NCI-H2227 (cell line): ENCODE measurements around the gene EGR2.

ENCODE experiments used
- DNase-seq: peaks from one replicate; lab custom pipeline; 2025; ENCODE audit not compliant: unreplicated experiment; lab: John Stamatoyannopoulos, UW

EGR2 gene

DNA sequence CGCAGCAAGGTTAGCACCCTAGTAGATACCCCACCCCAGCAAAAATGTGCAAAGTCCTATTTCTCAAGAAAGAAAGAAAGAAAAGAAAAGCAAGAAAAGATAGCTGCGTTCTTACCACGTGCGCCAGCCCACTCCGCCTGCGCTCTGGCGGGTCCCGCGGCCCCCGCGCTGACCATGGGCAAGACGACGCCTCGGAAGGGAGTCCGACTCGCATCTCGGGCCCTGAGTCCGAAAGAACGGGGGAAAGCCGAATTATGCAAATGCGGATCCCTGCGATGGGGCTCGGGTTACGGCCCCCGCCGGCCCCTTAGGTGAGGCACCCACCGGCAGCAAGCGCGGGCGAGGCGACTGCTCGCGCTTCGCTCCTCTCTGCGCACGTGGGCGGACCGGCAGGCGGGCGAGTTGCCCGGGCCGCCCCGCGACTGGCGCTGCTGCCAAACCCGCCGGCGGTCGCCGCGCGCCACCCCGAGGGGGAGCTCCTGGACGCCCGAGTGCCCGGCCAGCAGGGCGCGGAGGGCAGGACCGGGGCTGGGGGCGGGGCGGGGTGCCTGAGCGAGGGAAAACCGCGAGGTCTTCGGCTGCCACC, 2.4 kb upstream of the EGR2 start:
- DNase-seq, result no peak

DNA sequence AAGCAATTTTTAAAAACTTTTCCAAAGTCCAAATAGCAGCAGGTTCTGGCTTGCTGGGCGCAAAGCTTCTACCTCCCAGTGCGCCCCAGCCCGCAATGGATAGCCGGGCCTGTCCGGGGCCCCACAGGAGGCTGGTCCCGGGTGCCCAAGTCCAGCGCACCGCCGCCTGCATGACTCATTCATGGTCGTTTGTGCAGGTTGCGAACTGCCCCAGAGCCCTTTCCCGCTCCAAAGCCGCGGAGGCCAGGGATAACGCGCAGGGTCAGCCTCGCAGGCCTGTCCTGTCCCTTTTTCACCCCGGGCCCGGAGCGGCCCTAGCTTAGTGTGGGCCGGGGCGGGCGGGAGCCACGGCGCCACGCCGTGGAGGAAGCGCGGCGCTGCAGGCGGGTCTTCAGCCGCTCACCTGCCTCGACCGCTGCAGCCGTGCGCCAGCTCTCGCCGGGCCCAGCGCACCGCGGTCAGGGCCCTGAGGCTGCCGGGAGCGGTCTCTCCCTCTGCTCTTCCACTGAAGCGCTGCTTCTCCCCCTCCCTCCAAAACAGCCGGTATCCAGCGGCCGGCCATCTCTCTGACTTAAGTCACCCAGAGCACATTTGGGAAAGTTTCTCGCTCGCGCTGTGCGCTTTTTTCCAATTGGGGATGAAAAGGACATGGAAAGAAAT, 1.7 kb upstream of the EGR2 start:
- peak; percentile 58 for DNase-seq

DNA sequence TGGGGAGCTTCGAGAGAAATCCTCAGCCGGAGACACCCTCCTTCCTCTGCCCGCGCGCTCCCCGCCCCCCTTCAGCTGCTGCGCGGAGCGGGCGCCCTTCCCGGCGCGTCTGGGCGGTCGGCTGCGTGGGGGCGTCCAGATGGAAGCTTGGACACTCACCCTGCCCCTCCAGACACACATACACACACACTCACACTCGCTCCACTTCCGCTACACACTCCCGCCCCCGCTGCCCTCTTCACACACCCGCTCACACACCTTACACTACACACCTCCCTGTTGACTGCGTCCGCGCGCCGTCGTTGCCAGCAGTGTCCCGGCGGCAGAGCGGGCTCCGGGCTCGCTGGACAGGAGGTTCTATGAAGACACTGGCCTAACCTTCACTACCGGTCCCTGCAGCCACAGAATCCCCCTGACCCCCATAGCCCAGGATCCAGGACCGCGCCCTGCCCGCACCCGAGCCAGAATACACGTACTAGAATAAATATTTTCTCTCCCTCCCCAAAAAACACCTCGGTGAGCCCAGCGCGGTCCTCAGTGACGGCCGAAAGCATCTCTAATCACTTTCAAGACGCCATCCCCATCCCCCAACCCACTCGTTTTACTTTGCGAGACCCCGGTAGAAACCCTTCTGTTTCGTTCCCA, 1.1 kb upstream of the EGR2 start:
- no peak for DNase-seq

DNA sequence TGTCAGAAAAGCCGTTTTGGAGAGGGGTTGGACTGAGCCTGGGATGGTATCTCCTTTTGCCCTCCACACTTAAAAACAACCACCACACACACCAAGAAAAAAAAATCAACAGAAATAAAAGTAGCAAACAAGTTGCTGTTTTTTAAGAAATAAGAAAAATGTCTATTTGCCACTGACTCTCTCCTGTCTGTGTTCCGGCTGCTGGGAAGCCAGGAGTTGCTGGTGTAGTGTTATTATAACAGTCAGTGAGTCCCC, 163 bp downstream of the EGR2 start:
- no peak for DNase-seq

DNA sequence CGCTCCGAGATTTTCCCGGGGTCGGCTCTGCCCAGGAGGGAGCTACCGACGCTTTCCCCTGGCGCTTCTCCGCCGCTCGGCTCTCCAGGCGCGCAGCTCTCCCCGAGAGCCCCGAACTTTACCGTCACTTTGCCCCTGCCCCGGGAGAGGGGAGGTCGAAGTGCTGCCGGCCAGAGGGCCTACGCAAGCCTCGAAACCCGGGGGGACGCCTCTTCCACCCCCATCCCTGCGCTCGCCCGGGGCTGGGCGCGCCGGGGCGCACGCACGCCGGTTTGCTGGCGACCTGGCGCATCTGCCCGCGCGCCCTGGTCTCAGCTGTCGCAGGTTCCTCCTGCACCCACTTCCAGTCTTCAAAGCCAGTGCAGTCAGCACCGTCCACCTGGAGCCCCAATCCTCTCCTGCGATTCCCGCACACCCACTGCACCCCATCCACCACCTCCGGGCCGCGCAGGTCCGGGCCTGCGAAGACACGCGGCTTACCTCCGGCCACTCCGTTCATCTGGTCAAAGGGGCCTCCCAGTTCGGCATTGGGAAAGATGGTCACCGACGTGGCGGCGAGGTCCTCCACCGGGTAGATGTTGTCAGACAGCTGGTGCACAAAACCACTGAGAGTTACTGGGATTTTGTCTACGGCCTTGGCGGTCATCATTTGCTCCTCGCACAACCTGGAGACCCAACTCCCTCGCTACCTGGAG, 638 bp downstream of the EGR2 start:
- DNase-seq, result no peak

DNA sequence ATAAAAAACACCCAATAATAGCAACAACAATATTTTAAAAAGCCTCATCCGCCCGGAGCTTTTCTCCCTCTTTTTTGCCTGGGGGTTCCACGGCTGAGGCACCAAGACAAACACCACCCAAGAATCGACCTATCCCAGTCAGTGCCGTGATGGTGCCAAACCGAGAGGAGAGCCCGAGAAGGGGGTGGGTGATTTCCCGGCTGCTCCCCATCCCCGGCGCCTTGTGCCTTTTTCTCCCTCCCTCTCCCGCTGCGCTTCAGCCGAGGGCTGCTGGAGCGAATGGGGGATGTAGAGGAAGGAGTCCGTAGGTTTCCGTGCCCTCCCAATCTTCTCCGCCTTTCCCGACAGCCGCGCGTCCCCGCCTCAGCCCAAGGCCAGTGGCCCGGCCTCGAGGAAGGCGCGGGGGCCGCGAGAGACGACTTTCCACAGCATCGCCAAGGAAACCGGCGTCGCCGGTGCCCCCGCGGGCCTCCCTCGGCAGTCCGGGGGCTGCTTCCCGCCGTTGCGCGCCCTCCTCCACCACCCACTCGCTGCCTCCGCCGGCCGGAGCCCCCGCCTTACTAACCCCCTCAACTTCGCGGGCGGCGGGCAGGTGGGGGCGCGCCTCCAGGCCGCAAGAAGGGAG, 1.3 kb downstream of the EGR2 start:
- no peak for DNase-seq

DNA sequence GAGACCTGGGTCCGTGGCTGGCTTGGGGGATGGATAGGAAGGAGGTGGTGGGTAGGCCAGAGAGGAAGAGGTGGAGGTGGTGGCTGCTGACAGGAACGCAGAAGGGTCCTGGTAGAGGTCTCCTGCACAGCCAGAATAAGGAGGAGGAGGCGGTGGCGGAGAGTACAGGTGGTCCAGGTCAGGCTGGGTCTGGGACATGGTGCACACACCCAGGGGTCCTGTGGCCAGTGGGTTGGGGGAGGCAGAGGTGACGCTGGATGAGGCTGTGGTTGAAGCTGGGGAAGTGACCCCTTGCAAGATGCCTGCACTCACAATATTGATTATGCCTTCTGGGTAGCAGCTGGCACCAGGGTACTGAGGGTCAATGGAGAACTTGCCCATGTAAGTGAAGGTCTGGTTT, 2.2 kb downstream of the EGR2 start:
- no peak for DNase-seq

DNA sequence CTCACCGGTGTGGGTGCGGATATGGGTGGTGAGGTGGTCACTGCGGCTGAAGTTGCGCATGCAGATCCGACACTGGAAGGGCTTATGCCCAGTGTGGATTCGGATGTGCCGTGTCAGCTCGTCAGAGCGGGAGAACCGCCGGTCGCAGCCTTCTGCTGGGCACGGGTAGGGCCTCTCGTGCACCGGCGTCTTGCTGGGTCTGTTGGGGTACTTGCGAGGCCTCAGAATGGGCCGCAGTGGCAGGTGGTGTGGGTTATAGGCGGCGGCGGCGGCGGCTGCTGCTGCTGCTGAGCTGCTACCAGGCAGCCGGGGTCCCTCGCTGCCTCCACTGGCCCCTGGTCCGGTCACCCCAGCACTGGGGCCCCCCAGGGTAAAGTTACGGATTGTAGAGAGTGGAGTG, 2.7 kb downstream of the EGR2 start:
- DNase-seq, result no peak

DNA sequence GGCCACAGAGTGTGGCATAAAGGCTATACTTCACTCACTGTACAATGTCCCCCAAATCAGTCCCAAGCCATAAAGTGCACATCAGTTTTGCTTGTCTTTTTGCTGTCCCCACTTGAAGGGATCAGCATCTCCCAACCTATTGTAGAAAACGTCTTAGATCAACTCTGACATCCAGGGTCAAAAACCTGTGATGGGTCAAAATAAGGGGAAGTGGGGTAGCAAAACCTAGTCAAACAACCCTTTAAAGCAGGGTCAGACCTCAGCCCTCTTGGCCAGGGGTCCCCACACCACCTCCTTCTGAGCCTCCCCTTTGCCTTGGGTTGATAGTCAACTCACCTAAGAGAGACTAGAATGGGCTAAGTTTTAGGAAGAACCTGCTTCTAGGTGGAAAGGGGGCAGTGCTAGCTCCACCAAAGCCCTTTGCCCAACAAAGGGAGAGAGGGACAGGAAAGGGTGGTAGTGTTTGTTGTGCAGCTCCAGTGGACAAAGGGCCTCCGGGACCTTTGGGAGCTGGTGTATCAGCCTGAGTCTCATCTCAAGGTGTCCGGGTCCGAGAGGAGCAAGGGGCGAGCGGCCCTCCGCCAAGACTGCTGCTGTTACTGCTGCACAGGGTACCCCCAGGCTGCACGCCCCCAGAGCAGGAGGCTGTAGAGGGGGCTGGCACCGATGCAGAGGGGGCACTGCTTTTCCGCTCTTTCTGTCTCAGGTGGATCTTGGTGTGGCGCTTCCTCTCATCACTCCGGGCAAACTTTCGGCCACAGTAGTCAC, 3.3 kb downstream of the EGR2 start:
- DNase-seq, result no peak

DNA sequence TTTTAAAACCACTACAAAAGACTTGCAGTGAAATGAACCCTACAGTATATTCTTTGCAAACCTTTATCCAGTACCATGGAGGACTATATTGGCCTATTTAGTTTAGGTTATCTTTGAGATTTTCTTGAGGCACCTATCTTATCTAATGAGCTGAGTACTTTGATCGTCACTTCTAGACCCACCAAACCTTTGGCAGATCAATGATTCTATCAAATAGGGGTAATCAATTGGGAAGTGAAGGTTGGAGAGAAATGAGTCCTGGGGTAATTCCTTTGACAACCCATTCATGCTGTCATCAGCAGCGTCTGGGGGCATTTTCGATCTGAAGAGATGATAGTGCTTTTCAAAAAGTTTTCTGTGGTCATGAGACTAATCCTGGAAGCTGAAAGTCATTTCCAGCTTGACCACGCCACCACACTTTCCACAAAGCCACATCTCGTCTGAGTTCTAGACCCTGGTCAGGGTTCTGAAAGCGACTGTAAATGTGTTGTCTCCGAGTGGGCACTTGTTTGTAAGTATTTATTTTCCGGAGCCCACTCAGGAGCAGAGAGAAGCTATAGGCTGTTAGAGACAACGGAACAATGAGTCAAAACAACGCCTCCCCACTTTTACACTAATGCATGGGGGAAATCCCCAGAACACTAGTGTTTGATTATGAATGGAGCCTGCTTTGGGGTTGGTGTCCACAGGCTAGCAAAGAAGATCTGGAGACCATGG, 4.8 kb downstream of the EGR2 start:
- no peak for DNase-seq

DNA sequence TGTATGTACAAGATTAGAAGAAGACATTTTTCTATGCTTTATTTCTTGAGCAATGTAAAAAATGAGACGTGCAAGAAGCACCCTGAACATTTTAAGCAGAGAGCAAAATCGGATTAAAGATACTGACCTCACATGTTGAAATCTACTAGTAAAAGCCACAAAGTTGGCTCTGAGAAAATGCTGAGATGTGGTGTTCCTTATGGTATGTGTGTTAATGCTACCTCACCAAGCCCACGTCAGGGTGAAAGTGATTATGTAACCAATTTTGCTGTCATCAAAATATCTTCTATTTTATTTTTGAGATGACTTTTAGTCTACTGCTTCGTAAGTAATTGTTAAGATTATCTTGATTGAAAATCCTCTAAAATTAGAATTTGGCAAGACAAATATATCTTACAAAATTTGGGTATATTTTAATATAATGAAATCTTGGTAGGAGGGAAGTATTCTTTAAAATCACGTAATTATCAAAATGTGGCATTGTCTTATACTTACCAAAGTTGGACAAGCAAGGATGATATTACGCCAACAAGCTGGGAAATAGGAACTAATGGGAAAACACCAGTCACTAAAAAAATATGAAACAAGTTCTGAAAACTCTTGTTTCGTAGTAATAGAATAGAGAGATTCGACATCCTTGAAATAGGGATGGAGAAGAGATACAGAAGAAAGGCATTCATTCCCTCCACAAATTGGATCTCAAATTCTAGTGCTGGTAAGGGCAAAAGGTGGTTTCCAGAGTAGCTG, 5.8 kb downstream of the EGR2 start:
- no peak for DNase-seq

DNA sequence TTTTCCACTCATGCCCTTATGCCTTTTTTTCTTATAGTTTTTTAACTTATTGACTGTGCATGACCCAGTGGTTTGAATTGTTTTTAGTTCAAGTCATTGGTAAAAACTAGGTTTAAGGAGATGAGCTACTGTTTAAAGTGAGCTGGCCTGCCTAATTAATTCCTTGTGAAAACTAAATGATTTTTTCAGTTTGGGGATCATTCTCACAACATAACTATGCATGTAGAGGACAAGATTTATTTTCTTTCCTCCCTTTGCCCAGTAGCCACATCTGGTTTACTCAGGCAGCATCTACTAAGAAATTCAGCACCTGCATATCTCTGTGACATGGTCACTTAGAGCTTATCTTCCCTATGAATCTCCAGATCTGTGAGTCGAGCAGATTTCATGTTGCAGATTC, 9.9 kb downstream of the EGR2 start:
- no peak for DNase-seq

DNA sequence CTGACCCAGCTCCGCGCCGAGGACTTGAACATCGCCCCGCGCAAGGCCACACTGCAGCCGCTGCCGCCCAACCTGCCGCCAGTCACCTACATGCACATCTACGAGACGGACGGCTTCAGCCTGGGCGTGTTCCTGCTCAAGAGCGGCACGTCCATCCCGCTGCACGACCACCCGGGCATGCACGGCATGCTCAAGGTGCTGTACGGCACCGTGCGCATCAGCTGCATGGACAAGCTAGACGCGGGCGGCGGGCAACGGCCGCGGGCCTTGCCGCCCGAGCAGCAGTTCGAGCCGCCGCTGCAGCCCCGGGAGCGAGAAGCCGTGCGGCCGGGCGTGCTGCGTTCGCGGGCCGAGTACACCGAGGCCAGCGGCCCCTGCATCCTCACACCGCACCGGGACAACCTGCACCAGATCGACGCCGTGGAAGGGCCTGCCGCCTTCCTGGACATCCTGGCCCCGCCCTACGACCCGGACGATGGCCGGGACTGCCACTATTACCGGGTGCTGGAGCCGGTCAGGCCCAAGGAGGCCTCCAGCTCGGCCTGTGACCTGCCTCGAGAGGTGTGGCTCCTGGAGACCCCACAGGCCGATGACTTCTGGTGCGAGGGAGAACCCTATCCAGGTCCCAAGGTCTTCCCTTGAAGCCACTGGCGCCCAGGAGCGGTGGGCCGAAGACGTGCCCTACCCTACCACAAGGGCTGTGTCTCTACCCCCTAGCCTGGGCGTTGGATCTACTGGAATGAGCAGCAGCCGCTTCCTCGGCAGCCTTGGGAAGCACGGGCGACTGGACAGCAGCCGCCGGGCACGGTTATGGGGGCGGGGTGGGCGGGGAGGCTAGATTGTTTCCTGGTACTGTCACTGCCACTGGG, 10.7 kb downstream of the EGR2 start:
- DNase-seq, result peak; percentile 53

DNA sequence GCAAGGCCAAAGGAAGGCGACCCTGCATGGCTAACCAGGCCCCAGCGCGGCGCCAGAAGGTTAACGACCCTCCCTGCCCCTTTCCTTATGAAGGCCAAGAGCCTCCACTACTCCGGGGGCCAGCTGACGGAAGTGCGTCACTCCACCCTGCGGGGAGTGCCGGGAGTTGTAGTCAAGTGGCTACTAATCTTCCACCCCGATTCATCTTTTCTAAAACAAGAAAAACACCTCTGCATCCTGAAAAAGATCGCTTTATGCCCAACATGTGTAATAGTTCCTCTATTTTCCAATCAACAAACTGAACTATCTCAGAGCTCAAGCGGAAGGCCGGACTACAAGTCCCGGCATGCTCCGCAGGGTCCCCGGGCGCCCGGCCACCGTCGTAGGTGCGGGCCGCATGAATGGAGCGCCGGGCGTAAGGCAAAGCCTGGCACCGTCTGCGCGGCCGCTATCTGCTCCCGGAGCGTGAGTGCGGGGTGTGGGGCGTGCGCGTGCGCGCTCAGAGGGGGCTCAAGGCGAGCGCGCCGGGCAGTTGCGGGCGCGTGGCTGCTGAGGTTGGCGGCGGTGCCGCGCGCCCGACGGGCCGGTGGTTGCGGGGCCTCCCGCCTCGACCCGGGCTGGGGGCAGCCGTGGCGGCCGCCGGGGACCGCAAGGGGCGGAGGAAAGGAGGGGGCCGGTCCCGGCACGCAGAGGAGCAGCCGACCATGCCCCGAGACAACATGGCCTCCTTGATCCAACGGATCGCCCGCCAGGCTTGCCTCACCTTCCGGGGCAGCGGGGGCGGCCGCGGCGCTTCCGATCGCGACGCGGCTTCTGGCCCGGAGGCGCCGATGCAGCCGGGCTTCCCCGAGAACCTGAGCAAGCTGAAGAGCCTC, 11.6 kb downstream of the EGR2 start, which contains the start of gene ADO:
ADO (plus strand) TSS at position 365 of the 875 bp plus-strand sequence; CDS start at position 705, 340 bp downstream.
- DNase-seq, result peak; percentile 89

DNA sequence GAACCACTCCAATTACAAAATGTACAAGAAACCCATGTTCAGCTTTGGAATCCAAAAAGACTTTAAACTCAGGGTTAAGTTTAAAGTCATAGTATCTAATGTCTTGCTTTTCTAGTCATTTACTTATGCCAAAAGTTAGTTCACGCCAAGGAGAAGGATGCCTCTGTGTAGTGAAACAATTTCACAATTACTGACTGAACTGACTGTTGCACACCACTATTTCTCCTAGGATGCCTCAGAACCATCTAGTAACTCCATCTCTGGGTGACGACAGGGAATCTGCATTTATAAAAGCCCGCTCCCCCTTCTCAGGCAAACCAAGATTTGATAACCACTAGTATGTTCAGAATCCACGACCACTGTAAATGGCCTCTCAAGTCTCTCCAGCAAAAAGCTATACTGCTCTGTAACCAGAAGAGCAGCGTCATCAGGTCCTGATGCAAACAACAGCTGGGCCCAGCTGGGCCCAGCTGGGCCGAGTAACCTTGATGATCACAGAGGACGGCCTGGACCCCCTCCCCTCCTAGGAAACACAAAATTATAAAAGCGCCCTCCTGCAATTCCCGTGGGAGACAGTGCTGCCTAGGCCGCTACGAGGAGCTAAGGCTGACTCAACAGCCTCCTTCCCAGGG, 12.3 kb downstream of the EGR2 start:
- no peak for DNase-seq

DNA sequence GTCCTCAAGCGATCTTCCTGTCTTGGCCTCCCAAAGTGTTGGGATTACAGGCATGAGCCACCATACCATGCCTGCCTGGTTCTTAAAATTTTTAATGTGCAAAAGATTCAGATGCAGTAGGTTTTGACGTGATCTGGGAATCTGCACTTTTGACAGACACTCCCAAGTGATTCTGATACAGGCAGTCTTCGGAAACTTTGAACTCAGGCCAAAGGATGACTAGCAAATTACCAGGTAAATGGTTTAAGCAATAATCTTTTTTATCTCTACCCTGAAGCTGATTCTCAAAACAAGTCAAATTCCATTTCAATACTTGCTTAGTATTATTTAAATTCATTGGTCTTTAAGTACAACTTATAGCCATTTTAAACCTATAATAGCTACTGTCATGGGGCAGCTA, 14.3 kb downstream of the EGR2 start:
- DNase-seq, result no peak

DNA sequence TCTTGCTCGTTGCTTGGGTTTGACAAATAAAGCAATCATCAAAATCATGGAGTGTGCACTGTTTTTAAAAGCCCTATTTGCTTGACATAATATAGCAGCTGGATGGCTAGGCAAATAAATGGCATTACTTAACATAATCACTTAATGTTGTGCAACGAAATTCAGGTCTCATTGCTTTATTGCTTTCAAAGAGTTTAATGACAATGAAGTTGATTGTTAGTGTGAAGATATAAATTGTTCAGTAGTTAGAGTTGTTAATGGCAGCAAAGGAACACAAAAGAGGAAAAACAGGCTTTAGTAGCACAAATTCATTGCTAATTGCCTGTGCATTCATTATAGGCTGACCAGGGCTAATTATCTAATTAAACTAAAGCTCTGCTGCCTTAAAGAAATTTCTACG, 19.3 kb downstream of the EGR2 start:
- DNase-seq, result no peak
